HCT116 (cell line): ENCODE results near the gene ARHGEF19. TPM values are rescaled to one million over a fixed set of nuclear protein-coding genes. Genes with fewer than 3 reads are reported as not detected.

Source experiments
- ATAC-seq: fragments of 200-7000 bp; cut with Tn5 transposase; 2 replicates; pipeline ENCODE4 v1.9.1; 2020; ENCODE audit warnings: mild to moderate bottlenecking, moderate library complexity
- BruUV-seq: library from RNA; stranded (reverse); fragments of 400-500 nt; replicated peaks from 2 replicates; lab custom pipeline; 2021; lab: Mats Ljungman, UMichigan
- CTCF ChIA-PET: fragments of 300-600 bp; sonication (Branson Sonifier 250); formaldehyde crosslinking; loops from one replicate; lab custom pipeline; 2021; ENCODE audit warnings: antibody characterized with exemption; lab: Charles Lee
- POLR2A ChIA-PET: fragments of 300-600, 350-600 bp; sonication (Branson Sonifier 250); formaldehyde crosslinking; loops from one replicate; lab custom pipeline; 2021; ENCODE audit warnings: antibody characterized with exemption; lab: Charles Lee
- RAD21 ChIA-PET, 2 experiments: fragments of 300-600 bp; sonication (Branson Sonifier 250); formaldehyde crosslinking; loops; one replicate each; lab custom pipeline; 2023; ENCODE audit warnings: low total read pairs in 2 of 2; ENCODE audit not compliant: uncharacterized antibody in 2 of 2, unreplicated experiment in 2 of 2, low non-redundant PET in 1 of 2; lab: Charles Lee
- DNase-seq: peaks from one replicate; pipeline ENCODE4 v3.0.0-alpha.2; 2010; ENCODE audit warnings: low read depth, low spot score
- H2AFZ ChIP-seq: fragments of 200-600 bp; shearing (Covaris generic), sonication (generic); 2 replicates; pipeline ENCODE4 v1.6.1; 2017; ENCODE audit warnings: low read depth, mixed run types, mixed read lengths, antibody characterized with exemption, low read length; ENCODE audit not compliant: poor library complexity, severe bottlenecking
- H3K27ac ChIP-seq: 2 replicates; pipeline ENCODE4 v1.5.1; 2012; ENCODE audit warnings: low read depth, low read length
- H3K27me3 ChIP-seq: fragments of 200-600 bp; sonication (generic); 2 replicates; pipeline ENCODE4 v1.6.1; 2016; ENCODE audit warnings: mixed run types, low read length, mixed read lengths; ENCODE audit not compliant: insufficient read depth
- H3K36me3 ChIP-seq, 2 experiments: fragments of 200-500 bp in 1 of 2; fragments of 200-600 bp in 1 of 2; sonication (Bioruptor generic) in 1 of 2; sonication (generic) in 1 of 2; 2 replicates each; pipeline versions ENCODE4 v1.5.1 to v1.6.1; 2014 to 2016; ENCODE audit warnings: low read length in 2 of 2, inconsistent platforms in 1 of 2, mixed read lengths in 1 of 2, mixed run types in 1 of 2; ENCODE audit not compliant: insufficient read depth in 2 of 2, control insufficient read depth in 1 of 2
- H3K4me1 ChIP-seq, 2 experiments: fragments of 200-600 bp in 1 of 2; sonication (generic) in 1 of 2; 2 replicates each; pipeline versions ENCODE4 v1.5.1 to v1.6.1; 2012 to 2017; ENCODE audit warnings: low read length in 2 of 2, inconsistent platforms in 1 of 2, mild to moderate bottlenecking in 1 of 2, mixed read lengths in 1 of 2, mixed run types in 1 of 2, moderate library complexity in 1 of 2; ENCODE audit not compliant: insufficient read depth in 2 of 2, control insufficient read depth in 1 of 2
- H3K4me2 ChIP-seq: fragments of 200-600 bp; sonication (generic); 2 replicates; pipeline ENCODE4 v1.6.1; 2017; ENCODE audit warnings: mixed run types, low read length, mixed read lengths
- H3K4me3 ChIP-seq, 2 experiments: fragments of 200-600 bp in 1 of 2; sonication (generic) in 1 of 2; replicated peaks in 1 of 2; 2 replicates each; pipeline ENCODE4 v1.5.1; 2011 to 2016; ENCODE audit warnings: low read length in 2 of 2, control low read depth in 1 of 2, low read depth in 1 of 2, mild to moderate bottlenecking in 1 of 2, mixed read lengths in 1 of 2, mixed run types in 1 of 2
- H3K79me2 ChIP-seq: fragments of 200-600 bp; sonication (generic); 2 replicates; pipeline ENCODE4 v1.6.1; 2017; ENCODE audit warnings: mild to moderate bottlenecking, mixed run types, low read length, moderate library complexity, mixed read lengths; ENCODE audit not compliant: insufficient read depth
- H3K9ac ChIP-seq: fragments of 200-600 bp; sonication (generic); 2 replicates; pipeline ENCODE4 v1.6.1; 2016; ENCODE audit warnings: low read length, mixed read lengths
- H3K9me2 ChIP-seq: fragments of 200-600 bp; sonication (generic), shearing (Covaris generic); 2 replicates; pipeline ENCODE4 v1.6.1; 2017; ENCODE audit warnings: mixed run types, mild to moderate bottlenecking, moderate library complexity; ENCODE audit not compliant: insufficient read depth
- H3K9me3 ChIP-seq, 2 experiments: fragments of 200-500 bp in 1 of 2; fragments of 200-600 bp in 1 of 2; sonication (Bioruptor generic) in 1 of 2; sonication (generic) in 1 of 2; 2 replicates each; pipeline ENCODE4 v1.6.1; 2014 to 2017; ENCODE audit warnings: low read length in 2 of 2, mixed read lengths in 2 of 2, inconsistent platforms in 1 of 2, low read depth in 1 of 2, mild to moderate bottlenecking in 1 of 2, mixed run types in 1 of 2, moderate library complexity in 1 of 2; ENCODE audit not compliant: control insufficient read depth in 1 of 2, insufficient read depth in 1 of 2
- H4K20me1 ChIP-seq: fragments of 200-600 bp; sonication (generic), shearing (Covaris generic); 2 replicates; pipeline ENCODE4 v1.6.1; 2017; ENCODE audit warnings: mixed run types, mild to moderate bottlenecking, moderate library complexity; ENCODE audit not compliant: insufficient read depth
- CBX3 ChIP-seq: IDR thresholded peaks from 2 replicates; pipeline ENCODE4 v1.6.1; 2012; ENCODE audit warnings: low read depth
- CTCF ChIP-seq, 3 experiments: fragments of 200-600 bp in 1 of 3; sonication (generic) in 1 of 3; IDR thresholded peaks in 2 of 3; conservative IDR thresholded peaks in 1 of 3; 2 replicates each; pipeline ENCODE4 v1.5.1; 2012 to 2017; ENCODE audit warnings: low read depth in 2 of 3, low read length in 2 of 3, antibody characterized with exemption in 1 of 3, borderline replicate concordance in 1 of 3, control low read depth in 1 of 3, mild to moderate bottlenecking in 1 of 3, mixed read lengths in 1 of 3, mixed run types in 1 of 3, moderate library complexity in 1 of 3; ENCODE audit not compliant: insufficient read depth in 1 of 3
- EZH2phosphoT487 ChIP-seq: fragments of 200-600 bp; IDR thresholded peaks from 2 replicates; pipeline ENCODE4 v1.6.1; 2018; ENCODE audit warnings: antibody characterized with exemption, borderline replicate concordance
- FOSL1 ChIP-seq: IDR thresholded peaks from 2 replicates; pipeline ENCODE4 v1.6.1; 2012; ENCODE audit warnings: low read depth
- JUND ChIP-seq: IDR thresholded peaks from 2 replicates; pipeline ENCODE4 v1.6.1; 2012
- SRF ChIP-seq: IDR thresholded peaks from 2 replicates; pipeline ENCODE4 v1.6.1; 2012; ENCODE audit warnings: low read depth
- TCF7L2 ChIP-seq: IDR thresholded peaks from 2 replicates; pipeline ENCODE4 v1.7.0; 2011; ENCODE audit warnings: borderline replicate concordance, inconsistent platforms; ENCODE audit not compliant: insufficient read depth, insufficient read length; ENCODE audit errors: extremely low read depth
- YY1 ChIP-seq: IDR thresholded peaks from 2 replicates; pipeline ENCODE4 v1.6.1; 2011; ENCODE audit warnings: low read length, low read depth, moderate library complexity, mild to moderate bottlenecking; ENCODE audit not compliant: insufficient replicate concordance; ENCODE audit errors: extremely low read depth
- ZBTB33 ChIP-seq: IDR thresholded peaks from 2 replicates; pipeline ENCODE4 v1.6.1; 2011; ENCODE audit warnings: mild to moderate bottlenecking, low read length, moderate library complexity; ENCODE audit not compliant: insufficient replicate concordance; ENCODE audit errors: extremely low read depth
- ZFX ChIP-seq: fragments of 450-650 bp; IDR thresholded peaks from 2 replicates; pipeline ENCODE4 v1.6.1; 2017
- ZNF274 ChIP-seq: fragments of 200-500 bp; sonication (Bioruptor generic); IDR thresholded peaks from 2 replicates; pipeline ENCODE4 v1.6.1; 2014; ENCODE audit warnings: mild to moderate bottlenecking, low read depth, low read length, inconsistent platforms
- intact Hi-C: fragments of 100-400 bp; cut with micrococcal nuclease; formaldehyde crosslinking; loops from 2 replicates; pipeline ENCODE4 v1.10.0; 2022
- total RNA-seq: library from RNA; stranded (reverse); gene quantifications from one replicate; pipeline ENCODE4 v1.2.1, GENCODE V29; 2021; ENCODE audit not compliant: unreplicated experiment

The ARHGEF19 gene
- total RNA-seq, 1 experiment from 2014 or later = 59.7 TPM

GRCh38 chr1:16242556-16243214, 30.2 kb upstream of the ARHGEF19 start:
- H2AFZ ChIP-seq = no peak overlapping the region
- H3K4me2 ChIP-seq = no peak overlapping the region
- no peak overlapping the region for H3K27ac ChIP-seq
- ATAC-seq (no peak), DNase-seq (no peak)
- TF ChIP-seq JUND = no peak
- no peak for TF ChIP-seq TCF7L2
- no peak for TF ChIP-seq ZFX
- no peak for TF ChIP-seq SRF
- TF ChIP-seq CBX3 = no peak
- no peak for TF ChIP-seq FOSL1
- no peak for TF ChIP-seq EZH2phosphoT487
- no peak for TF ChIP-seq ZBTB33
- no peak for TF ChIP-seq YY1
- TF ChIP-seq CTCF (IDR thresholded peaks at IDR 0.05 in 2 of 3, conservative IDR thresholded peaks at IDR 0.05 in 1 of 3; ENCODE audit: borderline replicate concordance in 1 of 3, insufficient read depth in 1 of 3, low read depth in 2 of 3, low read length in 2 of 3) = no peak
- TF ChIP-seq ZNF274 = no peak
- no TSS peak for BruUV-seq
- H3K79me2 ChIP-seq = no peaks in the 10 kb centered on the region
- H3K9me2 ChIP-seq = no peaks in the 10 kb centered on the region
- ChIA-PET POLR2A (no interaction called here), CTCF (no interaction called here), RAD21 (no interaction called here)
- H3K27me3 ChIP-seq = no peaks in the 10 kb centered on the region
- H3K4me3 ChIP-seq = no peak overlapping the region
- intact Hi-C loops = loop anchor here (5.0 kb wide), 1 partner anchor 55 kb away; no protein-coding TSS in a partner anchor
- no peak overlapping the region for H3K9ac ChIP-seq
- H3K4me1 ChIP-seq = peaks cover 2 to 9% of the 10 kb centered on the region in 2 experiments
- no peaks in the 10 kb centered on the region for H4K20me1 ChIP-seq
- H3K9me3 ChIP-seq = no peaks in the 10 kb centered on the region
- H3K36me3 ChIP-seq = no peaks in the 10 kb centered on the region
